Fibroblast of skin of right quadriceps (primary cell): ENCODE measurements around the gene GCNT1.
"Not testable (repeated sequence)": the region's sequence is repeated elsewhere in the genome, so short reads cannot be mapped to it uniquely, and the experiment has no call there.

ENCODE experiments used
- DNase-seq: peaks from one replicate; pipeline ENCODE4 v3.0.0-alpha.2; 2013

Gene GCNT1

DNA sequence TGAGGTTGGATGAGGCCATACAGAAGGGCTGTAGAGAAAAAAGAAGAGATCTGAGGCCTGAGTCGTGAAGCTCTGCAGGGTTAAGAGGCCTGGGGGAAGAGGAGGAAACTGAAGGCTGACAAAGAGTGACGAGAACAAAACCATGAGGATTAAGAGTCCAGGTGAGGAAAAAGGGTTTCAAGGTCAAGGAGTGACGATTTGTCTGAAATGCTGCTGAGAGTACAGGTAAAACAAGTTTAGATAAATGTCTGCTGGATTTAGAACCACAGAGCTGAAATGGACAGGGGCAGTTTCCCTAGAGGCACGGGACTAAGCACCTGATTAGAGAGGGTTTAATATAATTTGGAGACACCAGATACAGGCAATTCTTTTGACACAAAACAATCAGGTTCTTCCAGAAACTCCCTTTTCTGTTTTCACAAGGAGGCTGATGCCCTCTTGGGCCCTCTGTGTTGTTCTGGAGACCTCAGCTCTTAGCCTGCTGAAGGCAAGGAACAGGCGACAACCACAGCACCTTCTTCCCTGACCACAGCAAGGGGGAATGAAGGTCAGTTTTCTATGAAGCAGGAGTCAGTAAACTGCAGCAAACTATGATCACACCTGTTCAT is 14.6 kb upstream of the GCNT1 start:
- no peak for DNase-seq

DNA sequence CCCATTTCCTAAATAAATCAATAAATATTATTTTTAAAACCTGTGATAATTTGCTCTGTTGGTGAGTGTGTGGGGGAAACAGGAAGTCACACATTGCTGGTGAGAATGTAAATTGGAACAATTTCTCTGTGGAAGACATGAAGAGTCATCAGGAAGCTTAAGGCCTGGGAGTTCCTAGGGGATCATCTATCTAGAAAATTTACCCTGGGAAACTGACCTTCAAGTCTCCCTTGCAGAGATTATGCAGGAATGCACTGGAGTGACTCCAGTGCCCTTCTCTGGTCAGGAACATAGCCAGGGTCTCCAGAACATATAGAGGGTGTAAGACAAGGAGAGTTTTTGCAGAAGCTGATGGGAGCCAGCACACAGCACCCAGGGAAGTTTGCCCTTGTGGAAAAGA is 13.0 kb upstream of the GCNT1 start:
- DNase-seq: no peak

DNA sequence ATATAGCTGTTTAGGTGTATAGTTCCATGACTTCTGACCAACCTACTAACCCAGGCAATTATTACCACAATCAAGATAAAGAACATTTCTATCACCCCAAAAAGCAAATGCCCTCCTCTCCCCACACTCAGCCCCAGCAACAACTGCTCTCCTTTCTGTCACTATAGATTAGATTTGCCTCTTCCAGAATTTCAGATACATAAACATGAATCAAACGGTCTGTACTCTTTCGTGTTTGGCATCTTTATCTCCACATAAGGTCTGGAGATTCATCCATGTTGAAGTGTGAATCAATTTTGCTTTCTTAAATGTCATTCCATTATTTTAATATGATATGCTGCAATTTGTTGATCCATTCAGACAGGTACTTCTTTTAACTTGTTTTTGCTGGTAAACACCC is 10.5 kb upstream of the GCNT1 start:
- DNase-seq: no peak

DNA sequence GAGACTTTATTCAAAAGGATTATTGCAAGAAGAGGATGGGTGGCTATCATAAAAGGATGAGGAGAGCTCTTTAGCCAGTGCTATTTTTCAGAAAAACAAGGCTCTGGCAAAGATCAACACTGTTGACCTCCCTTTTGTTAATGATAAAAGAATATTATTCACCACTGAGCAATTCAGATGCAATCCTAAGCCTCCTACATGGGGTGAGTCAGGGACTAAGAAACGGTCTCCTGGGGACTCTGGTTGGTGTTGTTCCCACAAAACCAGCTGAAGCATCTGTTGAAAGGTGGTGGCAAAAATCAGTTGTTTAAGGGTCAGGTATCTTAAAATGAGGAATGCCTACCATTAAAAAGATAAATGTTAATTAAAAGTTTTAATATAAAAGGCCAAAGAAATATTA is 7.7 kb upstream of the GCNT1 start:
- DNase-seq: peak; percentile 78

DNA sequence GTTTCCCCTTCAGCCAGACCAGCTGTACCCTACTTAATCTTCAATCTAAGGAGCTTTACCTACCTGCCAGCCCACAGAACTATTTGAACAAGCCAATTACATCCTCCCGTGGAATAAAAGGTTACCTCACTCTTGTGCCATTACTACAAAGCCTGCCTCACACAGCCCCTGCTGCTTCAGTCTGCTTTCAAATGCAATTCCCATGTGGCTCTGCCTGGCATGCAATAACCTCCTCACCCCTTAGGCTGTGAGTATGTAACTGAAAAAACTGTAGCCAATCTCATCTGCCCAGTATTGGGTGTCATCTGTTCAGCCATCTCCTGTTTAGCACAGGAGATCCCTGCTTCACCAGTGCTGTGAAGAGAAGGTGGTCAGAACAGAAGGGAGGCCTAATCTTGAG is 6.1 kb upstream of the GCNT1 start:
- no peak for DNase-seq

DNA sequence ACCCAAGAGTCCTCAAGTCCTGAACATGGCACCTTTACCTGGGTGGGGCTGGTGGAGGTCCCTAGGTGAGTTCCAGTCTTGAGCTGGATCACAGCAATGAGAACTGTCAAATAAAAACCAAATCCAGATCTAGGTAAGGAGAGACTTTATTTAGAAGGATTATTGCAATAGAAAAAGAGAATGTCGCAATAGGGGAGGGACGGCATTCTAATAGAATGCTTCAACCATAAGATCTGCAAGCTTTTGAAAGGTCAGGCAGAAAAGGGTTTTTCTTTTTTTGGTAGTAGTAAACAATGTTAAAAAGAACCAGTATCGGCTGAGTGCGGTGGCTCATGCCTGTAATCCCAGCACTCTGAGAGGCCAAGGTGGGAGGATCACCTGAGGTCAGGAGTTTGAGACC is 5.2 kb upstream of the GCNT1 start:
- DNase-seq: peak; percentile 62

DNA sequence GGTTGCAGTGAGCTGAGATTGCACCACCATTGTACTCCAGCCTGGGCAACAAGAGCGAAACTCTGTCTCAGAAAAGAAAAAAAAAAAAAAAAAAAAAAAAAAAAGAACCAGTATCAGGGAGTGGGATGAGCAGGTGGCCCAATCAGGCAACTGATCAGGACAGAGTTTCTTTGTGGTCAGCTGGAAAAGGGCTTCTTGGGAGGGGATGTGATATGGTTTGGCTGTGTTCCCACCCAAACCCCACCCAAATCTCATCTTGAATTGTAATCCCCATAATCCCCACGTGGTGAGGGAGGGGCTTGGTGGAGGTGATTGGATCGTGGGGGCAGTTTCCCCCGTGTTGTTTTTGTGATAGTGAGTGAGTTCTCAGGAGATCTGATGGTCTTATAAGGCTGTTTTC is 4.7 kb upstream of the GCNT1 start:
- DNase-seq: no peak

DNA sequence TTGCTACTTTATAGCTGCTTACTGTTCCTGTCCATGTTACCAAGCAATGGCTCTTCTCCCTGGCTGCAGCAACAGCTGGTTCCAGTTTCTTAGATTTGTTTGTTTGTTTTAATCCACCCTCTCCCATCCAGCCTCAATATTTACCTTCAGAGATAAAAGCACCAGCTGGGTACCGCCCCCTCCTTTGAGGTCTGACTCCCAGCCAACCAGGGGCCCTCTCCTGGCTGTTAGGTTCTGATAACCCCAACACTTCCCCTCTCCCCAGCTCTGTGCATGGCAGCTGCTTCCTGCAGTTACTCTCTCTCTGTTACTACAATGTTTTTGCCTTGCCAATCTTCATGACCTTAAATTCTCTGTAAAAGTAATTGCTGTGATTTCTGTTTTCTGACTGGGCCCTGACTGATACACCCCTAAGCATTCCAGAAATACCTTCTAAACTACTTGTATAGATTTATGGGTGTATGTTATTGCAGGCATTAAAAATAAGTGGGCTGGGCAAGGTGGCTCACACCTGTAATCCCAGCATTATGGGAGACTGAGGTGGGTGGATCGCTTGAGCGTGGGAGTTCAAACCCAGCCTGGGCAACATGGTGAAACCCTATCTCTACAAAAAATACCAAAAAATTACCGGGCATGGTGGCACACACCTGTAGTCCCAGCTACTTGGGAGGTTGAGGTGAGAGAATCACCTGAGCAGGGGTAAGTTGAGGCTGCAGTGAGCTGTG is 2.6 kb upstream of the GCNT1 start:
- no peak for DNase-seq

DNA sequence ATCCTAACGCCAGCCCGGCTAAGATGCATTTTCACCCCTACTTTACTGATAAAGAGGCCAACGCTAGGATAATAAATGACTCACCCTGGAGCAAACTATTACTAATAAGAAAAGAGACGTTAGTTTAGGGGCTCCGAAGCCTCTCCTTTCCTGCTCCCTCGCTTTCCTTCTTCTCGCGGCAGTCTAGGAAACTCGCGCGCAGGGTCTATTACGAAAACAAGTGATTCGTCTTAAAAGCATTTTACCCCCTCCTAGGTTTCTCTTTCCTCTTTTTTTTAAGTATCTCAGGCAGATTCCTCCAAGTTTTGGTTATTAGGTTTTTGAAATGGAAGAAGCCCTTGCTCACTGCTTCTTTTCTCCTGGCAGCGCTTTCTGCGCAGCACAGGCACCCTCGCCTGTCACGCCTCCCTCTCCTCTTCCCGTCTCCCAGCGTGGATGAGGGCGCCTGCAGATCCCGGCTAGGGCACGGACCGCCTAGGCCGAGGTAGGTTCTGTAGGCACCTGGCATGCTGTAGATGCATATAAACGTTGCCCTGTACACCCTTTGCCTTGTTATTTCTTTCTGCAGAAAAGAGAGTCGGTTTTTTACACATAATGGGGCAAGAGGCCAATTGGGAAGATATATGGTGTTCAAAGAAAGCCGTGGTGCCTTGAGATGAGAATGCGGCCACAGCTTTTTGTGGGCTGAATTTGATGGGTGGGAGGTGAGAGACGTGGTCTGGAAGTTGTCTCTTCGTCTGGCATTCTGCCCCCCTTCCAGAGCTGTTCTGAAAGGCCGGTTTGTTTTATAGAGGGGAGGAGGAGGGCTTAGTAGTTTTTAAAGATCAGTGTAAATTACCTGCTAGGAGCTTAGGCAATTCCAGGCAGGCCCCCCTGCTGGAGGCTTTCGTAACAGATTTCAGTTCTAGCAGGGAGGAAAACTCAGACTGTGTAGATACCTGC is 983 bp downstream of the GCNT1 start:
- peak; percentile 72 for DNase-seq

DNA sequence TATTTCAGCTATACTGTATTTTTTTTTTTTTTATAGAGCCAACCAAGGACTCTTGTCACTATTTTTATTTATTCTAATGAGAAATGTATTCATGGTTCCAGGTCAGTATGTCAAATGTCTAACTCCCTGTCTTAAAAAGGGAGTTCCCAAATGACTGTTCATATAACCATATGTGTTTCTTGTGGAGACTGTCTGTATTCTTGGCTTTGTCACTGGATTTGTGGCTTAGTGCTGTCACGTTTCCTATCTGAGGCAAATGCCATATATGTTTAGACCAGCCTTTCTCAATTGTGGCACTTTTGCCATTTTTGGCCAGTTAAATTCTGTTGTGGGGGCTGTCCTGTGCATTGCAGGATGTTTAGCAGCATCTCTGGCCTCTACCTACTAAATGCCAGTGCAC is 3.1 kb downstream of the GCNT1 start:
- DNase-seq: no peak

DNA sequence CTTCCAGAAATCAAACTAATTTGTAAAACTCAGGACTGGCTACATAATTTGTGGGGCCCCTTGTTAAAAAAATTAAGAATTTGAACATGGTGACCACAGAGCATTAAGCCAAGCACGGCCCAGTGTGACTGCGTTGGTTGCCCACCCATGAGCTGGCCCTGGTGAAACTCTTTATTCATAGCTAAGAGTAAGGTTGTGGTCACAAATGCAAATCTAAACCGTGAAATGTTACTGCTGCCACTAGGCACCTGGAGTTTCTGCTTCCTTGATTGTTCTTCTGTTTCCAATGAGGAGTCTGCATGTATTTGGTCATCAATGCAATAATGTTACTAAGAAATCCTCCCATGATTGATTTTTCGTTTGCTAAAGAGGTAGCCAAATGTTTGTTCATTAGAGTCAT is 4.2 kb downstream of the GCNT1 start:
- DNase-seq: no peak

DNA sequence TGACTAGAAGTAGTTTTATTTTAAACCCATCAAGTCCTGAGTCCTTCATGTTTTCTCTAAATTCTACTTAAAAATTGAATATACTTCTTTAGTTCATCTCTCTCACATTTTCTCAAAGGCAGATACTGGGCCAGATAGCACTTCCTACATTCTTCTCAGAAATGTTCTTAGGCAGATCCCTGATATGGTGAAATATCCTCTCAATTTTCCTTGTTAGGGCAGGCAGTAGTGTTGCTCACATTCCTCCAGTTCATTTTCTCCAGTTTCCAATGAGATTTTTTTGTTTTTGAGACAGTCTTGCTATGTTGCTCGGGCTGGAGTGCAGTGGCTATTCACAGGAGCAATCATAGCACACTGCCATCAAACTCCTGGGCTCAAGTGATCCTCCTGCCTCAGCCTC is 5.7 kb downstream of the GCNT1 start:
- DNase-seq: no peak

DNA sequence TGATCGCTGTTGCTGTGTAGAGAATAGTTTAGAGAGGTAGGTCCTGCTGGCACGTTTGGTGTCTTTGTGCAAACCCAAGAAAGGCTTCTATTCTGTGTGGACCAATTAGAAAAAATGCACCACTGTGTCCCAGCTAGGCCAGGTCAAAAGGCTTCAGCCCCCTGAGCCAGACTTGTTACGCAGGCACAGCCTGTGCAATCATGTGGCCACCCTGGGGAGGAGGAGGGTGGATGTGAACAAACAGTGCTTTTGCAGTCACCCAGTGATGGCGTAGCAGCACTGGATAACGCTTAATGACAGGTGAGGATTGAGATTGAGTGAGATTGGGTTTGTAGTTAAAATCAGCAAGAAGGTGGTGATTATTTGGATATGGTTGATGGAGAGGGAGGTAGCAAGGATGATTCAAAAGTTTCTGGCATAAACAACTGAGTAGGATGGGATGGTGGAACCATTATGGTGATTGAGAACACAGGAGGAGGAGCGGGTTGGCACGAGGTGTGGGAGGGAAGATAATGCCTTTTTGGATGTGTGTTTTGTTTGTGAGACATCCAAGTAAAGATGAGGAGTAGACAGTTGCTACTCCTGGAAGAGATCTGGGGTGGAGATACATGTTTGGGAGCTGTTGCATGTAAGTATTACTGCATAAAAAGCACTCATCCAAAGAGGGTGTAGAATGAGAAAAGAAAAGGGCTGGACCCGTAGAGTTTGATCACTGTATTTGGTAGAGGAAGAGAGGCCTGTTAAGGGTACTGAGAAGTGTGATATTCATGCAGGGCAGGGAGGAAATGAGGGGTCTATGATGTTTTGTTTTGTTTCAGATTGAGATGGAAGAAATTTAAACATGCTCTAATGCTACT is 6.7 kb downstream of the GCNT1 start:
- DNase-seq: no peak

DNA sequence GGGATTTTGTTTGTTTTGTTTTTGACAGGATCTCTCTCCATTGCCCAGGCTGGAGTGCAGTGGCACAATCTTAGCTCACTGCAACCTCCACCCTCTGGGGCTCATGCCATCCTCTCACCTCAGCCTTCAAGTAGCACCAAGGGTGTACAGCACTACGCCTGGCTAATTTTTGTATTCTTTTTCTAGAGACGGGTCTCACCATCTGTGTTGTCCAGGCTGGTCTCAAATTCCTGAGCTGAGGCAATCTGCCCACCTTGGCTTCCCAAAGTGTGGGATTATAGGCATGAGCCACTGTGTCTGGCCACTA is 7.3 kb downstream of the GCNT1 start:
- DNase-seq: no peak

DNA sequence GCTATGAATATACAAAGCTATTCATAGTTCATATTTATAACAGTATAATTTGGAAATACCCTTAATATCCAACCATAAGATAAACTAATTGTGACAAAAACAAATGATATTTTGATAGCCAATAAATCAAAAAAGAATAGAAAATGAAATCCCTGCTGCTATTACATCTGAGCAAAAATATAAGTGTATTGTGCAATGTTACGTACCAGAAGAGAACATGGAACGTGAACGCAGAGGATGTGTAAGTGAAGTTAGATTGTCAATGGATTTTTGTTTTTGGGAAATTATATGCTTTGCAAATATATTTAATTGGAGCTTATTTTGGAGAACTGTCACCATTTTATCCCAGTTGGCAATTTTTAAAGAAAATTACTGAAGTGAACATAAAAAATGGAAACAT is 15.4 kb downstream of the GCNT1 start:
- no peak for DNase-seq

DNA sequence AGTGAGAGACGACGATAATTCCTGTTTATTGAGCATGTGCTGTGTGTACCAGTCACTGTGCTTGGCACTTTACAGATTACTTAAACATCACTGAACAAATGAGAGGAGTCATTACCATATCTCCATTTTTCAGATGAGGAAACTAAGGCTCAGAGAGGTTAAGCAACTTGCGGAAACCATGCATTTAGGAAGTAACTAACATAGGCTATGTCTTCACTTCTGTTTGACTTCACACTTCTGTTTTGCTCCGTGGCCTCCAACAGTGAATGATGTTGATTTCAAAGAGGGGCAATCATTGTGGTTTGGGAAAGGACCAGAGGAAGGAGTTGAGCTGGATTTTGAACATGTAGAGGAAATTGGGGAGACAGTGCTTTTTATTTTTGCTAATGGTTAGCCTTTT is 16.7 kb downstream of the GCNT1 start:
- DNase-seq: no peak

DNA sequence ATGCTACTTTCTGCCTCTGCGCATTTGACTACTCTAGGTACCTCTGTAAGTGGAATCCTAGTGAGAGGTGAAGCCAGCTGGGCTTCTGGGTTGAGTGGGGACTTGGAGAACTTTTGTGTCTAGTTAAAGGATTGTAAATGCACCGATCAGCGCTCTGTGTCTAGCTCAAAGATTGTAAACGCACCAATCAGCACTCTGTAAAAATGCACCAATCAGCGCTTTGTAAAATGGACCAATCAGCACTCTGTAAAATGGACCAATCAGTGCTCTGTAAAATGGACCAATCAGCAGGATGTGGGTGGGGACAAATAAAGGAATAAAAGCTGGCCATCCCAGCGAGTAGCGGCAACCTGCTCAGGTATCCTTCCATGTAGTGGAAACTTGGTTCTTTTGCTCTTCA is 18.8 kb downstream of the GCNT1 start:
- not testable (repeated sequence) for DNase-seq

DNA sequence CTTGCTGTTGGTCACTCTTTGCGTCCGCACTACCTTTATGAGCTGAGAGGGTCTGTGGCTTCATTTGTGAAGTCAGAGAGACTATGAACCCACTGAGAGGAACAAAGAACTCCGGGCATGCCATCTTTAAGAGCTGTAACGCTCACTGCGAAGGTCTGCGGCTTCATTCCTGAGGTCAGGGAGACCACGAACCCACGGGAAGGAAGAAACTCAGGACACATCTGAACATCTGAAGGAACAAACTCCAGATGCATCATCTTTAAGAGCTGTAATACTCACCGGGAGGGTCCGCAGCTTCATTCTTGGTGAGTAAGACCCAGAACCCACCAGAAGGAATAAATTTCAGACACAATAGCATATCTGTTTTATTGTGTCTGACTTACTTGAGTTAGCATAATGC is 19.2 kb downstream of the GCNT1 start:
- no peak for DNase-seq

DNA sequence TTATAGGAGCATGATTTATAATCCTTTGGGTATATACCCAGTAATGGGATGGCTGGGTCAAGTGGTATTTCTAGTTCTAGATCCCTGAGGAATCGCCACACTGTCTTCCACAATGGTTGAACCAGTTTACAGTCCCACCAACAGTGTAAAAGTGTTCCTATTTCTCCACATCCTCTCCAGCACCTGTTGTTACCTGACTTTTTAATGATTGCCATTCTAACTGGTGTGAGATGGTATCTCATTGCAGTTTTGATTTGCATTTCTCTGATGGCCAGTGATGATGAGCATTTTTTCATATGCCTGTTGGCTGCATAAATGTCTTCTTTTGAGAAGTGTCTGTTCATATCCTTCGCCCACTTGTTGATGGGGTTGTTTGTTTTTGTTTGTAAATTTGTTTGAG is 20.4 kb downstream of the GCNT1 start:
- not testable (repeated sequence) for DNase-seq

DNA sequence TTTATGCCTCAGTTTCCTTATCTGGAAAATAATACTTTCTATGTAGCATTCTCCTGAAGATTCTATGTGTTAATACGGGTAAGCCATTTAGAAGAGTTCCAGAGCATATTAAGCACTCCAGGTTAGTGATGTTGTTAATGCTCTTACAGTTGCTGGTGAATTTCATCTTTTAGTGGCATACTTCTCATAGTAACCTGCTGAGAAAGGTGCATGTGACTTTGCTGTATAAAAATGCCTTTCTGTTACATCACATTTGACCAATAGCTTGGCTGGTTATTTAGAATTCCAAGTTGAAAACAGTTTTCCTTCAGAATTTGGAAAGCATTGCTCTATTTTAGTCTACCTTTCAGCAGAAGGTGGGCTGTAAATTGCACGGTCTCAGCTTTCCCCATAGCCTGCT is 27.2 kb downstream of the GCNT1 start:
- no peak for DNase-seq

DNA sequence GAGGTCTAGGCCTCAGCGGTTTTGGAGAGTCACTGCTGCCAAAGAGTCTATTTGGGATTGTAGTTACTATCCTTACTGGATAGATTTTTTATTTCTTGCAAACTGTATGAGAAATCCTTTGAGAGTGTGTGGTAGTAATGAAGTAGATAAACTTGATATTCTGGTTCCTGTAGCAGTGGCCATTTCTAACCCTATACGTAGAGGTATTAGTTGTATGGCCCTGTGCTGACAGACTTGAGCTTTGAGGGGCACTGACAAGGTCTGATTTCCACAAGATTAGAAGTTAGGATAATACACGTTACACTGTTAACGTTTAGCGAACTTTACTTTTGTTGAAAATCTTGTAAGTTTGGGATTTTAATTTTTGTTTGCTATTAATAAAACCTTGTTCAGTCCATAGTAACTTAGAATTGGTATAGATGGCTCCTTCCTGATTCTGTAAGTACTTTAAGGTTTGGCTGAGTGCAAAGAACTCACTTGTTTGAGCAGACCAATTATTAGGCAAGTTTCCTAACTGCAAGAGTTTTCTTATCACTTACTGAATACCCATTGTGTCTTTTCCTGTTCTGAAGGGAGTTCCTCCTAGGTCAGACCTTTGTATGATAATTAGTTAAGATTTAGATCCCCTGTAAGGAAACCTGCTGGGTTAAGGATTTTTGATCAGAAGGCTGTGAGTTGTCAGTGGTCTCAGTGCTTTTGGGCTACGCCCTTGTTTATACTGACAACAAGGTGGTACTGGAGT is 31.4 kb downstream of the GCNT1 start:
- no peak for DNase-seq

DNA sequence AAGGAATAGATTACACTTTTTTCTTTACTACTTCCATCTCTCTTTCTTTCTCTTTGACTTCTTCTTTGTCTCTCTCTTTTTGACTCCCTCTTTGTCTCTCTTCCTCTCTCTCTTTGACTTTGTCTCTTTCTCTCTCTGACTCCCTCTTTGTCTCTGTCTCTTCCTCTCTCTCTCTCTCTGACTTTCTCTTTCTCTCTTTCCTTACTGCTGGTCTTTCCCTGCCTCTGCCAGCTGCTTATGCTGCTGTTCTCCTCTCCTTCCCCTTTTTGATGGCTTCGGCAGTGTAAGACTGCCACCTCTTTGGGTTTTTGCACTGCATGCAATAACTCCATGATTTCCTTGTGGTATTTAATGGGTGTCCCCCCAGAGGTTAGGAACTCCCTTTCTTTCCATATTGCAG is 32.1 kb downstream of the GCNT1 start:
- DNase-seq: not testable (repeated sequence)
